BLaER1 treated with 17β-estradiol and CSF1 and Interleukin-3, amounts not matched to agents 10 nM and 100 nM (cell line): ENCODE data around the gene ZNF213.
"Not testable (repeated sequence)": the region's sequence is repeated elsewhere in the genome, so short reads cannot be mapped to it uniquely, and the experiment has no call there.

Experiments used
- H3K27ac ChIP-seq, 11 experiments: shearing (Covaris generic); formaldehyde crosslinking; 2 replicates each; pipeline ENCODE4 v1.8.1; 2022
- H3K27me3 ChIP-seq, 11 experiments: shearing (Covaris generic); formaldehyde crosslinking; 2 replicates each; pipeline ENCODE4 v1.8.1; 2022
- H3K36me3 ChIP-seq, 11 experiments: shearing (Covaris generic); formaldehyde crosslinking; 2 replicates each; pipeline ENCODE4 v1.8.1; 2022
- H3K4me1 ChIP-seq, 10 experiments: shearing (Covaris generic); formaldehyde crosslinking; 2 replicates each; pipeline ENCODE4 v1.8.1; 2022
- H3K4me2 ChIP-seq, 11 experiments: shearing (Covaris generic); formaldehyde crosslinking; 2 replicates each; pipeline ENCODE4 v1.8.1; 2022
- H3K4me3 ChIP-seq, 10 experiments: shearing (Covaris generic); formaldehyde crosslinking; 2 replicates each; pipeline ENCODE4 v1.8.1; 2022
- H3K9ac ChIP-seq, 11 experiments: shearing (Covaris generic); formaldehyde crosslinking; 2 replicates each; pipeline ENCODE4 v1.8.1; 2022
- H3K9me3 ChIP-seq, 11 experiments: shearing (Covaris generic); formaldehyde crosslinking; replicated peaks in 1 of 11; 2 replicates each; pipeline ENCODE4 v1.8.1; 2022
- H4K20me1 ChIP-seq, 11 experiments: shearing (Covaris generic); formaldehyde crosslinking; 2 replicates each; pipeline ENCODE4 v1.8.1; 2022
- Cebpa-rat ChIP-seq, 11 experiments: shearing (Covaris generic); IDR thresholded peaks; 2 replicates each; pipeline ENCODE4 v1.8.1; 2022

The ZNF213 gene

GRCh38 chr16:3158026-3158509 is 23.2 kb downstream of the ZNF213 start:
- peak overlapping the region; percentile 51 to 84 (median 80) for H3K9ac ChIP-seq
- H3K4me1 ChIP-seq, result peaks cover 19 to 41% (median 35%) of the 10 kb centered on the region in 10 experiments
- H3K4me3 ChIP-seq, result peak overlapping the region; percentile 59 to 78 (median 67)
- peak overlapping the region; percentile 26 to 69 (median 55); a peak in 19 of 22 replicates for H3K27ac ChIP-seq
- TF ChIP-seq Cebpa-rat (IDR thresholded peaks at IDR 0.05), result no peak
- H3K9me3 ChIP-seq, result peaks cover 0 to 20% (median 0%) of the 10 kb centered on the region in 11 experiments; a peak in 7 of 22 replicates
- H3K27me3 ChIP-seq, result peaks cover 0 to 83% (median 75%) of the 10 kb centered on the region in 11 experiments; a peak in 21 of 22 replicates
- H4K20me1 ChIP-seq, result peaks cover 0 to 13% (median 3%) of the 10 kb centered on the region in 11 experiments; a peak in 5 of 22 replicates
- peak overlapping the region; percentile 83 to 100 (median 98) for H3K4me2 ChIP-seq
- H3K36me3 ChIP-seq, result no peaks in the 10 kb centered on the region

GRCh38 chr16:3158510-3159314 is 23.9 kb downstream of the ZNF213 start:
- peaks cover 0 to 76% (median 72%) of the 10 kb centered on the region in 11 experiments; a peak in 21 of 22 replicates for H3K27me3 ChIP-seq
- peak overlapping the region; percentile 74 to 90 (median 82) for H3K9ac ChIP-seq
- TF ChIP-seq Cebpa-rat (IDR thresholded peaks at IDR 0.05), result no peak
- peak overlapping the region; percentile 59 to 78 (median 67) for H3K4me3 ChIP-seq
- peaks cover 19 to 47% (median 40%) of the 10 kb centered on the region in 10 experiments for H3K4me1 ChIP-seq
- H3K4me2 ChIP-seq, result peak overlapping the region; percentile 90 to 100 (median 99)
- peak overlapping the region; percentile 73 to 85 (median 79) for H3K27ac ChIP-seq
- peaks cover 0 to 13% (median 3%) of the 10 kb centered on the region in 11 experiments; a peak in 5 of 22 replicates for H4K20me1 ChIP-seq
- peaks cover 0 to 20% (median 0%) of the 10 kb centered on the region in 11 experiments; a peak in 7 of 22 replicates for H3K9me3 ChIP-seq
- no peaks in the 10 kb centered on the region for H3K36me3 ChIP-seq

- H3K4me3 ChIP-seq, result no peak overlapping the region
- no peak overlapping the region for H3K27ac ChIP-seq
- H3K9ac ChIP-seq, result no peak overlapping the region; a peak in 1 of 22 replicates
- H3K9me3 ChIP-seq, result no peaks in the 10 kb centered on the region
- no peaks in the 10 kb centered on the region for H3K36me3 ChIP-seq
- peaks cover 25 to 65% (median 54%) of the 10 kb centered on the region in 10 experiments for H3K4me1 ChIP-seq
- peaks cover 0 to 52% (median 45%) of the 10 kb centered on the region in 11 experiments; a peak in 21 of 22 replicates for H3K27me3 ChIP-seq
- peaks cover 0 to 13% (median 3%) of the 10 kb centered on the region in 11 experiments; a peak in 5 of 22 replicates for H4K20me1 ChIP-seq
- H3K4me2 ChIP-seq, result peak overlapping the region; percentile 2 to 91 (median 34); a peak in 18 of 22 replicates
- TF ChIP-seq Cebpa-rat (IDR thresholded peaks at IDR 0.05), result no peak
Observed at GRCh38 chr16:3161235-3162018, 26.6 kb downstream of the ZNF213 start.

- H3K27me3 ChIP-seq, result peaks cover 16 to 52% (median 43%) of the 10 kb centered on the region in 11 experiments
- no peak for TF ChIP-seq Cebpa-rat (IDR thresholded peaks at IDR 0.05)
- H3K27ac ChIP-seq, result no peak overlapping the region
- H3K9ac ChIP-seq, result 0 out of 22 replicates have a peak overlapping the region, but pooled peaks of 1 of the 11 experiments have one; percentile 3
- no peaks in the 10 kb centered on the region for H4K20me1 ChIP-seq
- peaks cover 25 to 47% (median 39%) of the 10 kb centered on the region in 10 experiments for H3K4me1 ChIP-seq
- no peaks in the 10 kb centered on the region for H3K36me3 ChIP-seq
- peak overlapping the region in 10 of 11 experiments; percentile 3 to 86 (median 44); a peak in 13 of 22 replicates for H3K4me2 ChIP-seq
- no peak overlapping the region for H3K4me3 ChIP-seq
- H3K9me3 ChIP-seq, result no peaks in the 10 kb centered on the region
Observed at GRCh38 chr16:3164121-3164991, 29.5 kb downstream of the ZNF213 start.

- H3K36me3 ChIP-seq, result no peaks in the 10 kb centered on the region
- peak overlapping the region in 7 of 11 experiments; percentile 19 to 51 (median 40); a peak in 8 of 22 replicates for H3K27ac ChIP-seq
- peaks cover 17 to 39% (median 31%) of the 10 kb centered on the region in 10 experiments for H3K4me1 ChIP-seq
- peaks cover 0 to 1% (median 0%) of the 10 kb centered on the region in 11 experiments; a peak in 1 of 22 replicates for H4K20me1 ChIP-seq
- H3K4me3 ChIP-seq, result peak overlapping the region in 5 of 10 experiments; percentile 22 to 59 (median 34); a peak in 7 of 20 replicates
- peak overlapping the region in 6 of 11 experiments; percentile 33 to 59 (median 46); a peak in 7 of 22 replicates for H3K9ac ChIP-seq
- peak overlapping the region; percentile 60 to 93 (median 82) for H3K4me2 ChIP-seq
- peaks cover 25 to 52% (median 46%) of the 10 kb centered on the region in 11 experiments for H3K27me3 ChIP-seq
- no peak for TF ChIP-seq Cebpa-rat (IDR thresholded peaks at IDR 0.05)
- H3K9me3 ChIP-seq, result peaks cover 0 to 2% (median 0%) of the 10 kb centered on the region in 11 experiments; a peak in 1 of 22 replicates
Observed at GRCh38 chr16:3165111-3165822, 30.4 kb downstream of the ZNF213 start.

GRCh38 chr16:3166505-3166886 is 31.7 kb downstream of the ZNF213 start:
- Histone ChIP-seq H3K9me3 (peaks cover 0 to 4% (median 0%) of the 10 kb centered on the region in 11 experiments; a peak in 1 of 22 replicates), H3K36me3 (no peaks in the 10 kb centered on the region), H3K4me1 (peaks cover 12 to 41% (median 33%) of the 10 kb centered on the region in 10 experiments; a peak in 19 of 20 replicates), H3K27me3 (peaks cover 37 to 55% (median 51%) of the 10 kb centered on the region in 11 experiments), H3K4me2 (no peak overlapping the region), H4K20me1 (peaks cover 0 to 14% (median 7%) of the 10 kb centered on the region in 11 experiments; a peak in 7 of 22 replicates), H3K27ac (no peak overlapping the region), H3K4me3 (no peak overlapping the region), H3K9ac (no peak overlapping the region; a peak in 1 of 22 replicates)
- TF ChIP-seq Cebpa-rat (IDR thresholded peaks at IDR 0.05), result no peak

- H3K4me3 ChIP-seq, H3K9ac ChIP-seq, H3K4me2 ChIP-seq, H3K27ac ChIP-seq, H3K36me3 ChIP-seq: not testable (repeated sequence)
- Histone ChIP-seq H3K9me3 (peaks cover 0 to 13% (median 4%) of the 10 kb centered on the region in 11 experiments; a peak in 5 of 22 replicates), H3K27me3 (peaks cover 60 to 76% (median 73%) of the 10 kb centered on the region in 11 experiments), H3K4me1 (peaks cover 16 to 45% (median 34%) of the 10 kb centered on the region in 10 experiments), H4K20me1 (peaks cover 0 to 23% (median 7%) of the 10 kb centered on the region in 11 experiments; a peak in 8 of 22 replicates)
Observed at GRCh38 chr16:3168729-3169128, 33.9 kb downstream of the ZNF213 start.
